H1 (cell line): ENCODE results near the gene GLDC. TPM values are rescaled to one million over a fixed set of nuclear protein-coding genes. Genes with fewer than 3 reads are reported as not detected.

Experiments
- CTCF ChIA-PET: fragments of 300-600 bp; sonication (Branson Sonifier 250); formaldehyde crosslinking; loops from one replicate; lab custom pipeline; 2021; ENCODE audit not compliant: partially characterized antibody; lab: Charles Lee
- POLR2A ChIA-PET: fragments of 300-600 bp; sonication (Branson Sonifier 250); formaldehyde crosslinking; loops from one replicate; lab custom pipeline; 2021; ENCODE audit warnings: inconsistent platforms; ENCODE audit not compliant: partially characterized antibody; lab: Charles Lee
- DNase-seq, 2 experiments: peaks; one replicate each; pipeline versions ENCODE4 v3.0.0 to v3.0.0-alpha.2; 2010 to 2022; ENCODE audit warnings: low spot score in 2 of 2, low read depth in 1 of 2, mixed read lengths in 1 of 2
- FAIRE-seq: peaks from 2 replicates; lab custom pipeline; 2011; peaks lifted over from hg19 to GRCh38; lab: Jason Lieb, UNC
- H2AFZ ChIP-seq: 2 replicates; pipeline ENCODE4 v1.8.1; 2012; ENCODE audit warnings: low read length, inconsistent platforms
- H2AK5ac ChIP-seq: 2 replicates; pipeline ENCODE4 v1.6.1; 2013; ENCODE audit warnings: low read depth, low read length
- H2BK120ac ChIP-seq: replicated peaks from 2 replicates; pipeline ENCODE3; 2013; ENCODE audit warnings: low read depth, low read length, inconsistent platforms
- H2BK12ac ChIP-seq: 2 replicates; pipeline ENCODE4 v1.6.1; 2013; ENCODE audit warnings: low read depth, low read length
- H2BK15ac ChIP-seq: 2 replicates; pipeline ENCODE4 v1.6.1; 2013; ENCODE audit warnings: low read length
- H2BK20ac ChIP-seq: 2 replicates; pipeline ENCODE4 v1.6.1; 2013; ENCODE audit warnings: low read length
- H2BK5ac ChIP-seq: 2 replicates; pipeline ENCODE4 v1.6.1; 2013; ENCODE audit warnings: low read depth, low read length
- H3K14ac ChIP-seq: 2 replicates; pipeline ENCODE4 v1.6.1; 2013; ENCODE audit warnings: inconsistent platforms; ENCODE audit not compliant: insufficient read length
- H3K18ac ChIP-seq: 2 replicates; pipeline ENCODE4 v1.6.1; 2013; ENCODE audit warnings: low read length; ENCODE audit errors: extremely low read depth
- H3K23ac ChIP-seq: 2 replicates; pipeline ENCODE4 v1.6.1; 2013; ENCODE audit warnings: inconsistent platforms; ENCODE audit not compliant: insufficient read length
- H3K23me2 ChIP-seq: 2 replicates; pipeline ENCODE4 v1.6.1; 2013; ENCODE audit warnings: low read depth, low read length
- H3K27ac ChIP-seq: 2 replicates; pipeline ENCODE4 v1.6.1; 2011; ENCODE audit warnings: low read depth, low read length, inconsistent platforms
- H3K27me3 ChIP-seq, 4 experiments: replicated peaks in 1 of 4; 1 replicate in 1 of 4; 2 replicates in 3 of 4; pipeline versions ENCODE4 v1.6.1 to v1.8.1; 2011 to 2013; ENCODE audit warnings: low read length in 3 of 4, mild to moderate bottlenecking in 3 of 4, inconsistent platforms in 2 of 4, mixed read lengths in 2 of 4, moderate library complexity in 1 of 4; ENCODE audit not compliant: control insufficient read depth in 3 of 4, insufficient read depth in 3 of 4; ENCODE audit errors: extremely low read depth in 1 of 4
- H3K36me3 ChIP-seq, 4 experiments: 2 replicates each; pipeline versions ENCODE4 v1.6.1 to v1.8.1; 2011 to 2013; ENCODE audit warnings: mild to moderate bottlenecking in 4 of 4, low read length in 3 of 4, moderate library complexity in 2 of 4, control low read depth in 1 of 4, inconsistent platforms in 1 of 4; ENCODE audit not compliant: insufficient read depth in 4 of 4, control insufficient read depth in 2 of 4
- H3K4ac ChIP-seq: replicated peaks from 2 replicates; pipeline ENCODE3; 2013; ENCODE audit warnings: low read length, low read depth, mixed read lengths, inconsistent platforms; ENCODE audit not compliant: insufficient read length
- H3K4me1 ChIP-seq, 4 experiments: replicated peaks in 1 of 4; 1 replicate in 1 of 4; 2 replicates in 3 of 4; pipeline versions ENCODE4 v1.6.1 to v1.8.1; 2011 to 2013; ENCODE audit warnings: low read length in 3 of 4, inconsistent platforms in 2 of 4, mixed read lengths in 1 of 4; ENCODE audit not compliant: insufficient read depth in 4 of 4, control insufficient read depth in 3 of 4
- H3K4me2 ChIP-seq, 2 experiments: 2 replicates each; pipeline versions ENCODE4 v1.6.1 to v1.8.1; 2011 to 2013; ENCODE audit warnings: low read depth in 2 of 2, low read length in 2 of 2, control low read depth in 1 of 2, inconsistent platforms in 1 of 2, mild to moderate bottlenecking in 1 of 2; ENCODE audit not compliant: insufficient read depth in 1 of 2
- H3K4me3 ChIP-seq, 4 experiments: fragments of 200-600, 300-600 bp in 1 of 4; sonication (generic), shearing (Covaris generic), sonication (Bioruptor Twin) in 1 of 4; 2 replicates each; pipeline versions ENCODE4 v1.5.1 to v1.8.1; 2011 to 2016; ENCODE audit warnings: low read length in 4 of 4, low read depth in 3 of 4, control low read depth in 2 of 4, inconsistent platforms in 2 of 4, mild to moderate bottlenecking in 2 of 4, mixed read lengths in 1 of 4, moderate library complexity in 1 of 4; ENCODE audit not compliant: insufficient read depth in 2 of 4; ENCODE audit errors: extremely low read depth in 1 of 4
- H3K56ac ChIP-seq: replicated peaks from 2 replicates; pipeline ENCODE3; 2013; ENCODE audit warnings: low read depth, mild to moderate bottlenecking, mixed read lengths, low read length, inconsistent platforms; ENCODE audit not compliant: insufficient read length
- H3K79me1 ChIP-seq: 2 replicates; pipeline ENCODE4 v1.6.1; 2013; ENCODE audit warnings: low read depth, low read length, control low read depth
- H3K79me2 ChIP-seq, 2 experiments: 2 replicates each; pipeline versions ENCODE4 v1.6.1 to v1.8.1; 2012 to 2013; ENCODE audit warnings: low read length in 2 of 2, mild to moderate bottlenecking in 2 of 2, inconsistent platforms in 1 of 2; ENCODE audit not compliant: insufficient read depth in 2 of 2, control insufficient read depth in 1 of 2
- H3K9ac ChIP-seq, 4 experiments: replicated peaks in 1 of 4; 1 replicate in 1 of 4; 2 replicates in 3 of 4; pipeline versions ENCODE4 v1.6.1 to v1.8.1; 2011 to 2013; ENCODE audit warnings: low read depth in 3 of 4, low read length in 3 of 4, control low read depth in 2 of 4, mild to moderate bottlenecking in 2 of 4, moderate library complexity in 2 of 4, inconsistent platforms in 1 of 4; ENCODE audit errors: extremely low read depth in 1 of 4
- H3K9me3 ChIP-seq, 2 experiments: 2 replicates each; pipeline versions ENCODE4 v1.6.1 to v1.8.1; 2012 to 2013; ENCODE audit warnings: mild to moderate bottlenecking in 2 of 2, moderate library complexity in 2 of 2, control low read depth in 1 of 2, inconsistent platforms in 1 of 2, low read depth in 1 of 2, low read length in 1 of 2, mixed read lengths in 1 of 2; ENCODE audit not compliant: insufficient read depth in 2 of 2
- H4K20me1 ChIP-seq, 2 experiments: replicated peaks in 1 of 2; 2 replicates each; pipeline versions ENCODE3 to v1.8.1; 2011 to 2013; ENCODE audit warnings: inconsistent platforms in 2 of 2, low read length in 2 of 2, mild to moderate bottlenecking in 1 of 2; ENCODE audit not compliant: insufficient read depth in 2 of 2, control insufficient read depth in 1 of 2
- H4K5ac ChIP-seq: 2 replicates; pipeline ENCODE4 v1.6.1; 2013; ENCODE audit warnings: low read length, low read depth, mixed read lengths, inconsistent platforms; ENCODE audit not compliant: insufficient read length
- H4K8ac ChIP-seq: 2 replicates; pipeline ENCODE4 v1.8.0; 2013; ENCODE audit warnings: mild to moderate bottlenecking, moderate library complexity, low read length, inconsistent platforms; ENCODE audit not compliant: insufficient read depth; ENCODE audit errors: extremely low read depth
- H4K91ac ChIP-seq: replicated peaks from 2 replicates; pipeline ENCODE3; 2013; ENCODE audit warnings: low read length, mixed read lengths, inconsistent platforms; ENCODE audit not compliant: insufficient read length
- CEBPB ChIP-seq: IDR thresholded peaks from 2 replicates; pipeline ENCODE4 v1.6.1; 2012; ENCODE audit warnings: low read depth, low read length
- KDM4A ChIP-seq: IDR thresholded peaks from one replicate; pipeline ENCODE4 v1.7.1; 2012; ENCODE audit warnings: low read depth, mild to moderate bottlenecking, moderate library complexity, low read length, inconsistent platforms; ENCODE audit not compliant: severe bottlenecking
- POLR2A ChIP-seq, 2 experiments: IDR thresholded peaks; 1 replicate in 1 of 2; 2 replicates in 1 of 2; pipeline ENCODE4 v1.6.1; 2011; ENCODE audit warnings: low read depth in 2 of 2, low read length in 2 of 2, mild to moderate bottlenecking in 2 of 2; ENCODE audit errors: control extremely low read depth in 1 of 2
- POLR2AphosphoS5 ChIP-seq: IDR thresholded peaks from 2 replicates; pipeline ENCODE4 v1.6.1; 2011; ENCODE audit warnings: low read depth, low read length
- WGBS, 2 experiments: shearing (Covaris generic) in 1 of 2; methylation state at CpG; one replicate each; pipeline versions ENCODE4 v1.1.6 to v1.1.7; 2013 to 2015; ENCODE audit warnings: low lambda C conversion rate in 2 of 2, mixed read lengths in 2 of 2, inconsistent platforms in 1 of 2, low coverage in 1 of 2, missing lambda C conversion rate in 1 of 2; ENCODE audit not compliant: insufficient replicate concordance in 2 of 2, insufficient coverage in 1 of 2, insufficient read length in 1 of 2; ENCODE audit errors: extremely low coverage in 1 of 2, missing lambda C conversion rate in 1 of 2; 5-methylcytosine and 5-hydroxymethylcytosine counted together
- polyA plus RNA-seq, 7 experiments: library from polyadenylated mRNA; depleted of rRNA in 3 of 7; stranded (reverse) in 5 of 7; unstranded in 2 of 7; fragments of >200 nt in 5 of 7; fragments of 200-250 nt in 2 of 7; gene quantifications; 1 replicate in 5 of 7; 2 replicates in 1 of 7; 4 replicates in 1 of 7; pipeline versions ENCODE4 v1.2.1 to v1.2.3, GENCODE V29; 2011 to 2013; ENCODE audit warnings: missing spikeins in 2 of 7, mixed read lengths in 2 of 7
- total RNA-seq: library from RNA; stranded (reverse); fragmentation: NEBNext Ultra II Directional; extraction: Animal tissue kit (Norgen Biotek cat#: 25700); gene quantifications from 2 replicates; pipeline ENCODE4 v1.2.1, GENCODE V29; 2021
- TF ChIP-seq, protein P1 (sequence below), 3 experiments: IDR thresholded peaks; 1 replicate in 2 of 3; 2 replicates in 1 of 3; pipeline versions ENCODE4 v1.5.1 to v1.6.1; 2011; ENCODE audit warnings: low read length in 3 of 3, mild to moderate bottlenecking in 3 of 3, inconsistent platforms in 2 of 3, low read depth in 1 of 3, moderate library complexity in 1 of 3; ENCODE audit not compliant: insufficient read depth in 1 of 3; ENCODE audit errors: control extremely low read depth in 1 of 3
- TF ChIP-seq, protein P2 (sequence below): IDR thresholded peaks from 2 replicates; pipeline ENCODE4 v1.6.1; 2012; ENCODE audit warnings: inconsistent platforms

GLDC gene
- total and polyA plus RNA-seq, 2 of the 8 experiments (the other 6 are each of a cell fraction or from before 2014, with no cell fraction given), result 48.8 to 101 TPM

DNA sequence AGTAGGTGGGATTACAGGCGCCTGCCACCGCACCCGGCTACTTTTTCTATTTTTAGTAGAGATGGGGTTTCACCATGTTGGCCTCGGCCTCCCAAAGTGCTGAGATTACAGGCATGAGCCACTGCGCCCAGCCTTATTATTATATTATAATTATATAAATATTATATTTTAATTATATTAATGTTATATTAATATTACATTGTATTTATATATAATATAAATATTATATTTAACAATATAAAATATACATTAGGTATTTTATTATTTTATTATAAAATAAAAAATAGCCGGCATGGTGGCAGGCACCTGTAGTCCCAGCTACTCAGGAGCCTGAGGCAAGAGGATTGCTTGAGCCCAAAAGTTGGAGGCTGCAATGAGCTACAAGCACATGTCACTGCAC lies 21.6 kb upstream of the GLDC start:
- no peaks in the 10 kb centered on the region for H4K20me1 ChIP-seq
- no peak for FAIRE-seq
- H2BK15ac ChIP-seq, result no peak overlapping the region
- no peaks in the 10 kb centered on the region for H3K79me2 ChIP-seq
- ChIA-PET CTCF (interaction anchor here (0.5 to 2.5 kb wide), 25 partner anchors 9 to 312 kb away, joined by 3 to 26 read pairs (median 4); partner anchors contain the start of gene GLDC), POLR2A (interaction anchor here (0.9 to 1.6 kb wide), 6 partner anchors 10 to 22 kb away, joined by 3 to 7 read pairs (median 4); no protein-coding TSS in a partner anchor)
- H3K9ac ChIP-seq, result no peak overlapping the region
- no peaks in the 10 kb centered on the region for H3K9me3 ChIP-seq
- WGBS, 2 experiments, result 93% methylated on average over 6 of the region's 6 CpGs; no CpG with 5 or more reads in 1 of the 2 experiments
- no peaks in the 10 kb centered on the region for H3K4me1 ChIP-seq
- no peaks in the 10 kb centered on the region for H3K23me2 ChIP-seq
- DNase-seq, result no peak
- peaks cover 0 to 4% (median 0%) of the 10 kb centered on the region in 4 experiments; a peak in 1 of 8 replicates for H3K36me3 ChIP-seq
- H2BK5ac ChIP-seq, result no peak overlapping the region
- no peak overlapping the region for H2BK12ac ChIP-seq
- H3K4ac ChIP-seq, result no peak overlapping the region
- no peak overlapping the region for H3K14ac ChIP-seq
- no peak overlapping the region for H3K18ac ChIP-seq
- no peak overlapping the region for H3K4me3 ChIP-seq
- no peak overlapping the region for H2BK20ac ChIP-seq
- no peak overlapping the region for H3K23ac ChIP-seq
- H4K8ac ChIP-seq, result no peak overlapping the region
- H4K5ac ChIP-seq, result no peak overlapping the region
- no peaks in the 10 kb centered on the region for H3K27me3 ChIP-seq
- H3K79me1 ChIP-seq, result no peaks in the 10 kb centered on the region
- no peak overlapping the region for H2AK5ac ChIP-seq
- H2BK120ac ChIP-seq, result no peak overlapping the region
- H3K56ac ChIP-seq, result no peak overlapping the region
- H4K91ac ChIP-seq, result no peak overlapping the region
- no peak overlapping the region for H3K4me2 ChIP-seq
- H2AFZ ChIP-seq, result no peak overlapping the region
- H3K27ac ChIP-seq, result no peak overlapping the region
- TF ChIP-seq KDM4A (no peak), POLR2A (IDR thresholded peaks at IDR 0.05; ENCODE audit: control extremely low read depth in 1 of 2, low read depth in 2 of 2, low read length in 2 of 2) (no peak), CEBPB (no peak), POLR2AphosphoS5 (no peak)
- TF ChIP-seq, protein P1, sequence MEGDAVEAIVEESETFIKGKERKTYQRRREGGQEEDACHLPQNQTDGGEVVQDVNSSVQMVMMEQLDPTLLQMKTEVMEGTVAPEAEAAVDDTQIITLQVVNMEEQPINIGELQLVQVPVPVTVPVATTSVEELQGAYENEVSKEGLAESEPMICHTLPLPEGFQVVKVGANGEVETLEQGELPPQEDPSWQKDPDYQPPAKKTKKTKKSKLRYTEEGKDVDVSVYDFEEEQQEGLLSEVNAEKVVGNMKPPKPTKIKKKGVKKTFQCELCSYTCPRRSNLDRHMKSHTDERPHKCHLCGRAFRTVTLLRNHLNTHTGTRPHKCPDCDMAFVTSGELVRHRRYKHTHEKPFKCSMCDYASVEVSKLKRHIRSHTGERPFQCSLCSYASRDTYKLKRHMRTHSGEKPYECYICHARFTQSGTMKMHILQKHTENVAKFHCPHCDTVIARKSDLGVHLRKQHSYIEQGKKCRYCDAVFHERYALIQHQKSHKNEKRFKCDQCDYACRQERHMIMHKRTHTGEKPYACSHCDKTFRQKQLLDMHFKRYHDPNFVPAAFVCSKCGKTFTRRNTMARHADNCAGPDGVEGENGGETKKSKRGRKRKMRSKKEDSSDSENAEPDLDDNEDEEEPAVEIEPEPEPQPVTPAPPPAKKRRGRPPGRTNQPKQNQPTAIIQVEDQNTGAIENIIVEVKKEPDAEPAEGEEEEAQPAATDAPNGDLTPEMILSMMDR (IDR thresholded peaks at IDR 0.05; ENCODE audit: control extremely low read depth in 1 of 3, insufficient read depth in 1 of 3, low read depth in 1 of 3, low read length in 3 of 3), result no peak
- TF ChIP-seq, protein P2, sequence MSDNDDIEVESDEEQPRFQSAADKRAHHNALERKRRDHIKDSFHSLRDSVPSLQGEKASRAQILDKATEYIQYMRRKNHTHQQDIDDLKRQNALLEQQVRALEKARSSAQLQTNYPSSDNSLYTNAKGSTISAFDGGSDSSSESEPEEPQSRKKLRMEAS, result no peak
